HG03060 (cell line): ENCODE measurements around the gene SLC9A5.

Source experiments
- ATAC-seq: cut with Tn5 transposase; IDR thresholded peaks from one replicate; pipeline ENCODE4 v1.9.1; 2021; ENCODE audit warnings: low read depth, moderate number of reproducible peaks; ENCODE audit not compliant: unreplicated experiment

SLC9A5 gene, protein sequence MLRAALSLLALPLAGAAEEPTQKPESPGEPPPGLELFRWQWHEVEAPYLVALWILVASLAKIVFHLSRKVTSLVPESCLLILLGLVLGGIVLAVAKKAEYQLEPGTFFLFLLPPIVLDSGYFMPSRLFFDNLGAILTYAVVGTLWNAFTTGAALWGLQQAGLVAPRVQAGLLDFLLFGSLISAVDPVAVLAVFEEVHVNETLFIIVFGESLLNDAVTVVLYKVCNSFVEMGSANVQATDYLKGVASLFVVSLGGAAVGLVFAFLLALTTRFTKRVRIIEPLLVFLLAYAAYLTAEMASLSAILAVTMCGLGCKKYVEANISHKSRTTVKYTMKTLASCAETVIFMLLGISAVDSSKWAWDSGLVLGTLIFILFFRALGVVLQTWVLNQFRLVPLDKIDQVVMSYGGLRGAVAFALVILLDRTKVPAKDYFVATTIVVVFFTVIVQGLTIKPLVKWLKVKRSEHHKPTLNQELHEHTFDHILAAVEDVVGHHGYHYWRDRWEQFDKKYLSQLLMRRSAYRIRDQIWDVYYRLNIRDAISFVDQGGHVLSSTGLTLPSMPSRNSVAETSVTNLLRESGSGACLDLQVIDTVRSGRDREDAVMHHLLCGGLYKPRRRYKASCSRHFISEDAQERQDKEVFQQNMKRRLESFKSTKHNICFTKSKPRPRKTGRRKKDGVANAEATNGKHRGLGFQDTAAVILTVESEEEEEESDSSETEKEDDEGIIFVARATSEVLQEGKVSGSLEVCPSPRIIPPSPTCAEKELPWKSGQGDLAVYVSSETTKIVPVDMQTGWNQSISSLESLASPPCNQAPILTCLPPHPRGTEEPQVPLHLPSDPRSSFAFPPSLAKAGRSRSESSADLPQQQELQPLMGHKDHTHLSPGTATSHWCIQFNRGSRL

GRCh38 chr16:67248401-67249177, at the start of gene SLC9A5:
SLC9A5 (plus strand) TSS chr16:67248979; CDS start chr16:67249015, 36 bp downstream.
- no peak for ATAC-seq

GRCh38 chr16:67199011-67199807, 49.6 kb upstream of the SLC9A5 start, which contains the start of gene ELMO3:
ELMO3 (plus strand) TSS chr16:67199131; CDS start chr16:67199327, 196 bp downstream.
- ATAC-seq: no peak

DNA sequence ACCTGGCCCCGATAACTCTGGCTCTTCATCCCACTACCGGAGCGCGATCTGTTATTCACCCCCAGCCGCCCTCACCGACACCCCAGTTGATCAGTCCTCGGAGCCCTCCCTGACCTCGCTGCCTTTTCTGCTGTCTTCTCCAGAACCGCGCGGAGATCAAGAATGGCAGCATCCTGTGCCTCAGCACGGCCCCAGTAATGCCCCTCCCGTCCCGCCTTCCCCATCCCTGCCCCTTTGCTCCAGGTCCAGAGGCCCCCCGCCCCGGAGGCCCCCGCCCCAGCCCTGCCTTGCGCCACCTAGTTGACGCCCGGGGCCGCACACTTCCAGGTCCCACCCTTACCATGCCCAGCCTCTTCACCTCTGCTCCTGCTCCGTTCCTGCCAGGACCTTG, 49.0 kb upstream of the SLC9A5 start:
- ATAC-seq: no peak

GRCh38 chr16:67200491-67200890, 48.3 kb upstream of the SLC9A5 start:
- ATAC-seq: no peak

DNA sequence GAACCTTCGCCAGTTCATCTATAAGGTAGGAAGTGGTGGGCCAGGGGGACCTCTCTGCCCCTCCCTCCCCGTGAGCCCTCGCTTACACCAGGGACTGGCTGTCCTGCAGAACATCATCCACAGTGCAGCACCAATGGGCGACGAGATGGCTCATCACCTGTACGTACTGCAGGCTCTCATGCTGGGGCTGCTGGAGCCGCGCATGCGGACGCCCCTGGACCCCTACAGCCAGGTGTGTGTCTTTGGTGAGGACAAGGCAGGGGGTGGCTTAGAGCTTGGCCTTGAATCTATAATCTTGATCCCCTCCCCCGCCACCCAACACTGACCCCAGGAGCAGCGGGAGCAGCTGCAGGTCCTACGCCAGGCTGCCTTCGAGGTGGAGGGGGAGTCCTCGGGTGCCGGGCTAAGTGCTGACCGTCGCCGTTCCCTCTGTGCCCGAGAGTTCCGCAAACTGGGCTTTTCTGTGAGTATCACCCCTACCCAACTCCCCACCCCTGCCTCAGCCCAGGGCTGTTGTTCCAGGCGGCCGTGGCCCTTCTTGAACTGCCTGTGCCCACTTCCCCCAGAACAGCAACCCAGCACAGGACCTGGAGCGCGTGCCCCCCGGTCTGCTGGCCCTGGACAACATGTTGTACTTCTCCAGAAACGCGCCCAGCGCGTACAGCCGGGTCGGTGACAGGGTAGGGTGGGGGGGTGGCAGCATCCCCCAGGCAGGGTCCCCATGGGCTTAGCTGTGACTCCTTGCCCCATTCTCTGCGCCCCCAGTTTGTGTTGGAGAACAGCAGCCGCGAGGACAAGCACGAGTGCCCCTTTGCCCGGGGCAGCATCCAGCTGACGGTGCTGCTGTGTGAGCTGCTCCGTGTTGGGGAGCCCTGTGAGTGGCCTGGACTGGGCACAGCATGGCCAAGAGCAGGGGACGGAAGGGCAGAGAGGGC, 47.1 kb upstream of the SLC9A5 start:
- no peak for ATAC-seq

- no peak for ATAC-seq
These were observed 46.4 kb upstream of the SLC9A5 start for GRCh38 chr16:67202426-67202825.

GRCh38 chr16:67202956-67203493, 45.8 kb upstream of the SLC9A5 start:
- ATAC-seq: no peak

GRCh38 chr16:67204076-67204475, 44.7 kb upstream of the SLC9A5 start:
- no peak for ATAC-seq

- ATAC-seq: no peak
These were observed 42.5 kb upstream of the SLC9A5 start for GRCh38 chr16:67206129-67206837.

DNA sequence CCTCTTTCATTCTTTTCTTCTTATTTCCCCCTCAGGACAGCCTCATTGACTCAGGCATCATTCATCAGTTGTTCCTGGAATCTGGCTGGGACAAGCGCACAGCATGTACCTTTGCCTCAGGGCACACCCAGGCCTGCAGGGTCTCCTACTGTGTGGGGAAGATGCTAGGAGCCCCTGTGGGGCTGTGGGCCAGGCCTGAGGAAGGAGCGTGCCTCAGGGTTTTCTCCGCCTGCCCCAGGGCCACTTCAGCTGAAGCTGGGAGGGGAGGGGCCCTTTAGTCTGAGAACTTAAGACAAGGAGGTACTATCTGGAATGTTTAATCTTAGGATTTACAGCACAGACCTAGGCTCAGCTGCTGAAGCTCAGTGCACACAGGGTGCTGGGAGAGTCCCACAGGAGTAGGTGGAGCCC, 41.9 kb upstream of the SLC9A5 start:
- ATAC-seq: no peak

DNA sequence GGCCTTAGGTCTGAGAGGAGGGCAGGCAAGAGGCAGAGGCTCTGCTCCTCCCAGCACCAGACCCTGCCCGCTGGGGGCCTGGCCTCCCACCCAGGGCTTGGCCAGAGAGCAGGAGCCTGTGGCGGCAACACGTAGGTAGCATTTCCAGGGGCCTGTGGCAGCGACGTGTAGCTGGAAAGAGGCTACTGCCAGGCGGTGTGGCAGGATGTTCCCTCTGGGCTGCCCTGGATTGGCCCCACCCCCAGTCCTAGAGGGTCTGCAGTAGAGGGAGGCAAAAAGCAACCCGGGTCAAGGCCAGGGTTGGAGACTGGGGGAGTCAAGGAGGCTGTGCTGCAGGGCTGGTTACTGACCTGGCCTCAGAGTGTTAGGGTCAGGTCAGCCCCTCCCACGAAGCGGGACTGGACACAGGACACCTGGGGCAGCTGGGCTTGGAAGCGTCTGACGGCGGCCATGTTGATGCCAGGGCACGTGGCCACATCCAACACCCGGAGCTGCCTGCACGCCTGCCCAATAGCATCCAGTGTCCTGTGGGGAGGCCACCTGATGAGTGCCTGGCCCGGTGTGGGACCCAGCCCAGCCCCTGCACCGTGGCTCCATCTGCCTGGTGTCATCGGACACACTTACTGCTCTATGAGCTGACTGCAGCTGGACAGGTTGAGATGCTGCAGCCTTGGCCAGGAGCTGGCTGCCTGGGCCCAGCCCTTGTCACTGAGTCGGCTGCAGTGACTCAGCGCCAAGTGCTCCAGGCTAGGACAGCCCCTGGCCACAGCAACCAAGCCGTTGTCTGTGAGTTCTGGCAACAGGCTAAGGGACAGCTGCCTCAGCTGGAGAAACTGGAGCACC, 41.3 kb upstream of the SLC9A5 start:
- no peak for ATAC-seq

- ATAC-seq: no peak
These were observed 40.5 kb upstream of the SLC9A5 start for GRCh38 chr16:67208154-67208896.

DNA sequence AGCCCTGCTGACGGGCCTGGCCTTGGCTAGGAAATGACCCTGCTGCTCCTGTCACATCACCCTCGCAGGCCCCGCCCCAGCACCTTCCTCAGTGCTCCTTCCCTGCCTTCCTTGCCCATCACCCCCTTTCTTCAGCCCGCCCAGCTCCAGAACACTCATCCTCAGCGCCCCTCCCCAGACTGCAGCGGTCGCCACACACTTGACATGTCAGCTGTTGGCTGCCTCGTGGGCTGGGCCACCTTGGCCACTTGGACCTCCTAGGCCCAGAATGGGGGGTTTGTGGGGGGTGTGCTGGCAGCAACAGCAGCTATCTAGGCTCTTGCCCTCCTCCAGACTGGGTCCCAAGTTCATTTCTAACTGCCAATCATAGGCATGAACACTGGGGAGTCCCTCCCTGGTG, 39.2 kb upstream of the SLC9A5 start:
- ATAC-seq: no peak

DNA sequence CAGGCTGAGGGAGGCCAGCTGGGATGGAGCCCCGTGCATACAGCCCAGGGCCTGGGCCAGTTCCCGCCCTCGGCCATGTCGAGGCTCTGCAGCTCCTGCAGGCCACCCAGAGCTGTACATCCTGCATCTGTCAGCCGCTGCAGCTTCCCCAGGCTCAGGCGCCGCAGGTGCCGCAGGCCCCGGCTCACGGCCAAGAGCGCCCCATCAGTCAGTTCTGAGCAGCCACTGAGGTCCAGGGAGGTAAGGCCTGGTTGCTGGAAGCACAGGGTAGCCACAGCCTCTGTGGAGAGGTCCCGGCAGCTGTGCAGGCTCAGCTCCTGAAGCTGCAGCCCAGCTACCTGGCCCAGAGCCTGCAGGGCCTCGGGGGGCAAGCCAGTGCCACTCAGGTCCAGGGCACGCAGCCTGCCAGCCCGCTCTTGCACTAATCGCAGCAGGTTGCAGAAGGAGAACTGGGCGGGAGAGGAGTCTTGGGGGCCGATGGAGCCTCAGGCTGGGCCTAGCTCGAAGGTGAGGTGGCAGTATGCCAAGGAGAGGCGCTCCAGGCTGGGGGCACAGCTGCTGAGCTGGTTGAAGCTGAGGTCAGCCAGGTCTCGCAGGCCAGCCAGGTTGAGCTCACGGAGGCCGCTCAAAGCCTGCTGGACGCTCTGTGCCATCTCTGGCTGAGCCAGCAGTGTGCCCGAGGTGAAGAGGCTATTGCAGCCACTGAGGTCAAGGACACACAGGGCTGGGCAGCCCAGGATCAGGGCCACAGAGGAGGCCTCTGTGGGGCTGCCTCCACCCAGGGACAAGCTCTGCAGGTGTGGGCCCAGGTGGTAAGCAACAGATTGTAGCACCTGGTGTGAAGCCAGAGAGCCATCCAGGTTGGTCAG, 38.5 kb upstream of the SLC9A5 start:
- ATAC-seq: no peak

DNA sequence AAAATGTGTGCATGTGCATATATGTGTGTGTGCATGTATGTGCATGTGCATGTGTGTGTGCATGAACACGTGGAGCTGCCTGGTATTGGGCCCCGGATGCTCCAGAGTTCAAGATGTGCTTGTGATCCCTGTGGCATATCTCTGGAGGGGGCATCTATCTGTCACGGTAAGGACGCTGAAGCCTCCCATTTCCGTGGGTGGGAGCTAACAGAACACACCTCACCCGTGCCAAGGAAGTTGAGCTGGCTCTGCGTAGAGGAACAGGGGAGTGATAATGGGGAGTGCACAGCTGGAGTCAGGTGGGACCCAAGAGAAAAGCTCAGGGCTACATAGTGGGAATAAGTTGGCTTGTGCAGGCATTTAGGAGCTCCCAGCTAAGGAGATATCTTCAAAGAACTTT, 37.1 kb upstream of the SLC9A5 start:
- ATAC-seq: no peak
